PC-9 (cell line): ENCODE data around the gene TUBA3E. TPM values are rescaled to one million over a fixed set of nuclear protein-coding genes. Genes with fewer than 3 reads are reported as not detected.
"Not testable (repeated sequence)": the region's sequence is repeated elsewhere in the genome, so short reads cannot be mapped to it uniquely, and the experiment has no call there.

Source experiments
- BruUV-seq: library from RNA; stranded (reverse); fragments of 400-500 nt; replicated peaks from 2 replicates; lab custom pipeline; 2021; lab: Mats Ljungman, UMichigan
- CTCF ChIA-PET: fragments of 300-600 bp; sonication (Branson Sonifier 250); formaldehyde crosslinking; loops from one replicate; lab custom pipeline; 2022; ENCODE audit warnings: antibody characterized with exemption; lab: Charles Lee
- POLR2A ChIA-PET: fragments of 300-600 bp; sonication (Branson Sonifier 250); formaldehyde crosslinking; loops from one replicate; lab custom pipeline; 2022; ENCODE audit warnings: antibody characterized with exemption; ENCODE audit not compliant: unreplicated experiment; lab: Charles Lee
- DNase-seq, 2 experiments: peaks; one replicate each; pipeline versions ENCODE4 v3.0.0 to v3.0.0-alpha.2; 2015 to 2022; ENCODE audit warnings: mixed read lengths in 1 of 2
- H2AFZ ChIP-seq: fragments of 200-600 bp; sonication (generic); 2 replicates; pipeline ENCODE4 v1.8.1; 2017; ENCODE audit warnings: antibody characterized with exemption
- H3F3A ChIP-seq: fragments of 200-600 bp; sonication (generic); 2 replicates; pipeline ENCODE4 v1.8.1; 2017; ENCODE audit warnings: antibody characterized with exemption, mild to moderate bottlenecking, low read depth; ENCODE audit not compliant: insufficient read depth
- H3K27ac ChIP-seq: fragments of 200-600 bp; sonication (generic); 2 replicates; pipeline ENCODE4 v1.6.1; 2016; ENCODE audit warnings: mixed run types
- H3K27me3 ChIP-seq: fragments of 200-600 bp; sonication (generic); 2 replicates; pipeline ENCODE4 v1.6.1; 2016; ENCODE audit warnings: low read depth, mixed run types; ENCODE audit not compliant: insufficient read depth
- H3K36me3 ChIP-seq: fragments of 200-600 bp; sonication (generic); 2 replicates; pipeline ENCODE4 v1.6.1; 2016; ENCODE audit warnings: low read depth, mixed run types
- H3K4me1 ChIP-seq: fragments of 200-600 bp; sonication (generic); replicated peaks from 2 replicates; pipeline ENCODE4 v1.6.1; 2016; ENCODE audit warnings: mixed run types; ENCODE audit not compliant: insufficient read depth
- H3K4me2 ChIP-seq: fragments of 200-600 bp; sonication (generic); 2 replicates; pipeline ENCODE4 v1.6.1; 2017; ENCODE audit warnings: mixed run types
- H3K4me3 ChIP-seq: fragments of 200-600 bp; sonication (generic); 2 replicates; pipeline ENCODE4 v1.6.1; 2016; ENCODE audit warnings: mixed run types
- H3K79me2 ChIP-seq: fragments of 200-600 bp; sonication (generic); 2 replicates; pipeline ENCODE4 v1.6.1; 2017; ENCODE audit warnings: low read depth, mixed run types
- H3K9me2 ChIP-seq: fragments of 200-600 bp; sonication (generic); 2 replicates; pipeline ENCODE4 v1.8.1; 2017; ENCODE audit warnings: mild to moderate bottlenecking; ENCODE audit not compliant: insufficient read depth
- H3K9me3 ChIP-seq: fragments of 200-600 bp; sonication (generic); 2 replicates; pipeline ENCODE4 v1.8.1; 2016; ENCODE audit warnings: low read depth; ENCODE audit not compliant: insufficient read depth
- H4K20me1 ChIP-seq: fragments of 200-600 bp; sonication (generic); 2 replicates; pipeline ENCODE4 v1.8.1; 2017; ENCODE audit not compliant: insufficient read depth
- EZH2 ChIP-seq: fragments of 200-600 bp; sonication (generic); IDR thresholded peaks from 2 replicates; pipeline ENCODE4 v1.8.0; 2017; ENCODE audit warnings: antibody characterized with exemption, low read depth
- intact Hi-C: fragments of 100-400 bp; cut with micrococcal nuclease; formaldehyde crosslinking; loops from one replicate; pipeline ENCODE4 v1.10.0; 2022; ENCODE audit not compliant: unreplicated experiment
- total RNA-seq: library from RNA; stranded (reverse); gene quantifications from 2 replicates; pipeline ENCODE4 v1.2.3, GENCODE V29; 2021
- TF ChIP-seq, protein P1 (sequence below): fragments of 200-600 bp; sonication (generic); conservative IDR thresholded peaks from 2 replicates; pipeline ENCODE4 v1.6.1; 2017; ENCODE audit warnings: mixed run types, antibody characterized with exemption, mild to moderate bottlenecking, moderate library complexity

TUBA3E gene
- total RNA-seq, 1 experiment from 2014 or later = not detected

DNA sequence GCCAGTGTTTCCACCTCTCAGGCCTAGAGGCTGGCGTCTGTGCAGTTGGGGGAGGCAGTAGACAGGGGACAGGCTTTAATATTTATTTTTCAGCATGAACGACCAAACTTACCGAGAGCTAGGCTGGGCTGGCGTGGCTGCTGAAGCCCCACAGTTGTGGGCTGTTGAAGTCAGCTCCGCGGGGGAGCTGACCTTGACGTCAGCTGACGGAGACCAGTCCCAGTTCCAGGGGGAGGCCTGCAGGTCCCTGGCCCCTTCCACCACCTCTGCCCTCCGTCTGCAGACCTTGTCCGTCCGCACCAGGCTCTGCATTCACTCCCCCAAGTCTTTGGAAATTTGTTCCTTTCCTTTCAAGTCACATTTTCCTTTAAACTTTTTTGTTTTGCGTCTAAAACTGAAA, 33.4 kb upstream of the TUBA3E start:
- H3K9me2 ChIP-seq = no peaks in the 10 kb centered on the region
- H3K9me3 ChIP-seq = no peaks in the 10 kb centered on the region
- no peak overlapping the region for H3K4me3 ChIP-seq
- ChIA-PET CTCF (no interaction called here), POLR2A (no interaction called here)
- H3K36me3 ChIP-seq = no peaks in the 10 kb centered on the region
- no peak for TF ChIP-seq EZH2
- TF ChIP-seq, protein P1, sequence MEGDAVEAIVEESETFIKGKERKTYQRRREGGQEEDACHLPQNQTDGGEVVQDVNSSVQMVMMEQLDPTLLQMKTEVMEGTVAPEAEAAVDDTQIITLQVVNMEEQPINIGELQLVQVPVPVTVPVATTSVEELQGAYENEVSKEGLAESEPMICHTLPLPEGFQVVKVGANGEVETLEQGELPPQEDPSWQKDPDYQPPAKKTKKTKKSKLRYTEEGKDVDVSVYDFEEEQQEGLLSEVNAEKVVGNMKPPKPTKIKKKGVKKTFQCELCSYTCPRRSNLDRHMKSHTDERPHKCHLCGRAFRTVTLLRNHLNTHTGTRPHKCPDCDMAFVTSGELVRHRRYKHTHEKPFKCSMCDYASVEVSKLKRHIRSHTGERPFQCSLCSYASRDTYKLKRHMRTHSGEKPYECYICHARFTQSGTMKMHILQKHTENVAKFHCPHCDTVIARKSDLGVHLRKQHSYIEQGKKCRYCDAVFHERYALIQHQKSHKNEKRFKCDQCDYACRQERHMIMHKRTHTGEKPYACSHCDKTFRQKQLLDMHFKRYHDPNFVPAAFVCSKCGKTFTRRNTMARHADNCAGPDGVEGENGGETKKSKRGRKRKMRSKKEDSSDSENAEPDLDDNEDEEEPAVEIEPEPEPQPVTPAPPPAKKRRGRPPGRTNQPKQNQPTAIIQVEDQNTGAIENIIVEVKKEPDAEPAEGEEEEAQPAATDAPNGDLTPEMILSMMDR = no peak
- H3K27ac ChIP-seq = no peak overlapping the region
- H3K4me2 ChIP-seq = no peak overlapping the region
- BruUV-seq = no TSS peak
- peaks cover 24% of the 10 kb centered on the region for H3K27me3 ChIP-seq
- intact Hi-C loops = no loop called here
- no peaks in the 10 kb centered on the region for H3K4me1 ChIP-seq
- no peak overlapping the region for H2AFZ ChIP-seq
- no peak for DNase-seq
- H3F3A ChIP-seq = no peaks in the 10 kb centered on the region
- no peaks in the 10 kb centered on the region for H4K20me1 ChIP-seq
- H3K79me2 ChIP-seq = no peaks in the 10 kb centered on the region

DNA sequence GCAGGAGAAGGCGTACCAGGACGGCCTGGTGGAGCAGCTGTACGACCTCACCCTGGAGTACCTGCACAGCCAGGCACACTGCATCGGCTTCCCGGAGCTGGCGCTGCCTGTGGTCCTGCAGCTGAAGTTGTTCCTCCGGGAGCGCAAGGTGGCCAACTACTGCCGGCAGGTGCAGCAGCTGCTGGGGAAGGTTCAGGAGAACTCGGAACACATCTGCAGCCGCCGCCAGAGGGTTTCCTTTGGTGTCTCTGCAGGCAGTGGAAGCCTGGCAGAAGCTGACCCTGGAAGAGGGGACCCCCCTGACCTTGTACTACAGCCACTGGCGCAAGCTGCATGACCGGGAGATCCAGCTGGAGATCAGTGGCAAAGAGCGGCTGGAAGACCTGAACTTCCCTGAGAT, 32.7 kb upstream of the TUBA3E start:
- H4K20me1 ChIP-seq, H3K79me2 ChIP-seq, H3F3A ChIP-seq, H3K36me3 ChIP-seq, DNase-seq, BruUV-seq, H3K4me3 ChIP-seq, H3K9me3 ChIP-seq, CTCF ChIA-PET, H3K4me2 ChIP-seq, H3K27ac ChIP-seq, POLR2A ChIA-PET, intact Hi-C loops, H2AFZ ChIP-seq, H3K9me2 ChIP-seq, H3K4me1 ChIP-seq: not testable (repeated sequence)
- peaks cover 28% of the 10 kb centered on the region for H3K27me3 ChIP-seq

DNA sequence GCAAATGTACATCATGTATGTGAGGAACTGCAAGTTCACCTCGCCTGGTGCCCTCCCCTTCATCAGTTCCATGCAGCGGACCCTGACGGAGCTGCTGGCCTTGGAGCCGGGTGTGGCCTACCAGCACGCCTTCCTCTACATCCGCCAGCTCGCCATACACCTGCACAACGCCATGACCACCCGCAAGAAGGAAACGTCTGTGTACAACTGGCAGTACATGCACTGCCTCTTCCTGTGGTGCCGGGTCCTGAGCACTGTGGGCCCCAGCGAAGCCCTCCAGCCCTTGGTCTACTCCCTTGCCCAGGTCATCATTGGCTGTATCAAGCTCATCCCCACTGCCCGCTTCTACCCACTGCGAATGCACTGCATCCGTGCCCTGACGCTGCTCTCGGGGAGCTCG, 32.1 kb upstream of the TUBA3E start:
- DNase-seq, BruUV-seq, H3K79me2 ChIP-seq, intact Hi-C loops, H4K20me1 ChIP-seq, H3K27ac ChIP-seq, CTCF ChIA-PET, H3F3A ChIP-seq, H3K9me3 ChIP-seq, H3K9me2 ChIP-seq, POLR2A ChIA-PET, H3K36me3 ChIP-seq, H3K4me1 ChIP-seq, H3K4me3 ChIP-seq, H2AFZ ChIP-seq, H3K4me2 ChIP-seq: not testable (repeated sequence)
- H3K27me3 ChIP-seq = peaks cover 33% of the 10 kb centered on the region

DNA sequence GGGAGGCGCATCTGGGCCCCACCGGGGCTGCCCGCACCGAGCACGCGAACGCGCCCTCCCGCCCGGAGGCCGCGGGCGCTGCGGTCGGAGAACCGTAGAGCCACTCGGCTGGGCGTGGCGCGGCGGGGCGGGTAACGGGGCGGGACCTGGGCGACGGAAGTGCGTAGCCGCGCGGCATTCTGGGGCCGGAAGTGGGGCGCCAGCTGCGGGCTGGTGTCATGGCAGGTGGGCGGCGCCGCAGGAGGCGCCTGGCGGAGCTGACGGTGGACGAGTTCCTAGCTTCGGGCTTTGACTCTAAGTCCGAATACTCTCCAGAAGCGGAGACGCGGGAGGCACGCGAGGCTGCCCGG, 30.9 kb upstream of the TUBA3E start:
- DNase-seq, H3K36me3 ChIP-seq, H3K9me3 ChIP-seq, H3K4me3 ChIP-seq, H3K27ac ChIP-seq, H3F3A ChIP-seq, H2AFZ ChIP-seq, H3K79me2 ChIP-seq, H3K9me2 ChIP-seq, BruUV-seq, CTCF ChIA-PET, intact Hi-C loops, POLR2A ChIA-PET, H3K4me2 ChIP-seq, H4K20me1 ChIP-seq, H3K4me1 ChIP-seq: not testable (repeated sequence)
- H3K27me3 ChIP-seq = peaks cover 41% of the 10 kb centered on the region

DNA sequence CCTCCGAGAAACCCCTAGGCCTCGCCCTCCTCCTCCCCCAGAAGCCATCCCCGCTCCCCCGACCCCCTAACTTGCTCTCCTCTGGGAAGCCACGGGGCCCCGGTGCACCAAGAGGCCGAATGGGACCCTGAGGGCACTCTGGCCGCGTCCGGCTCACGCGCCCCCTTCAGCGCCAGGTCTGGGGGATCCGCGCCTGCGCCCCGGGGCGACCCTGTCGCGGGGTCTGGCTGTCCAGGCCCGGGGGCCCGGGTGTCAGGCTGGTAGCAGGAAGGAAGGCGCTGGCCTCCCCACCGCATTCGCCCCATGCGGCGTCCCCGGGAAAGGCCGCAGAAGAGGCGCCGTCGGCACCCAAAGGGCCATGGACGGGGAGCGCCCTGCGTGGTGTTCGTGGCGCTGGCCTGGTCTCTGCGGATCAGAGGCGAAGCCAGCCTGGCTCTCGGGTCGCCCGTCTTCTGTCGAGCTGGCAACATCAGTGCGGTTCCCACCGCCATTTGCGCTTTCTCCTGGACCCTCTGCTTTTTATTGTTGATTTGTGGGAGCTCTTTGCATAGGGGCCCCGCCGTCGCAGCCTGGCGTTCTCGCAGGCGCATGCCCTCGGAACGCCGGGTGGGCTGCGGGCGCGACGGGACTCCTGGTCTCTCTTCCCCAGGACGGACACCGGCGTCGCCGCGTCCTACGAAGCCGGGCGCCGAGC, 30.4 kb upstream of the TUBA3E start:
- POLR2A ChIA-PET, H3K79me2 ChIP-seq, intact Hi-C loops, H3K27ac ChIP-seq, CTCF ChIA-PET, H3F3A ChIP-seq, DNase-seq, H3K36me3 ChIP-seq, H3K4me3 ChIP-seq, H3K9me3 ChIP-seq, H4K20me1 ChIP-seq, H3K4me1 ChIP-seq, H2AFZ ChIP-seq, BruUV-seq, H3K9me2 ChIP-seq, H3K4me2 ChIP-seq: not testable (repeated sequence)
- H3K27me3 ChIP-seq = peaks cover 43% of the 10 kb centered on the region

DNA sequence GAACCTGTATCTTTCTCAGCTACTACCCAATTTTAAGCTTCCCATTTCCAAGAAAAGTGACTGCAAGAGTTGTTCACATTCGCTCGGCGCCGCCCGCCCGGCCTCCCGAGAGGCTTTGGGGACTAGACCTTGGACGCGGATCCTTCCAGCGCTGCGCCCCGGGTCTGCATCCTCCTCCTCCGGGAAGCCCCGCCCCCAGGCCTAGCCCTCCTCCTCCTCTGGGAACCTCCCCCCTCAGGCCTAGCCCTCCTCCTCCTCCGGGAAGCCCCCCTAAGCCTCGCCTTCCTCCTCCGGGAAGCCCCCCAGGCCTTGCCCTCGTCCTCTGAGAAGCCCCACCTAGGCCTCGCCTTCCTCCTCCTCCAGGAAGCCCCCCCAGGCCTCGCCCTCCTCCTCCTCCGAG, 29.8 kb upstream of the TUBA3E start:
- H3F3A ChIP-seq, H3K4me1 ChIP-seq, H3K36me3 ChIP-seq, H3K4me2 ChIP-seq, CTCF ChIA-PET, H3K4me3 ChIP-seq, H4K20me1 ChIP-seq, H2AFZ ChIP-seq, POLR2A ChIA-PET, H3K27ac ChIP-seq, BruUV-seq, H3K9me2 ChIP-seq, DNase-seq, intact Hi-C loops, H3K79me2 ChIP-seq, H3K9me3 ChIP-seq: not testable (repeated sequence)
- peaks cover 39% of the 10 kb centered on the region for H3K27me3 ChIP-seq

DNA sequence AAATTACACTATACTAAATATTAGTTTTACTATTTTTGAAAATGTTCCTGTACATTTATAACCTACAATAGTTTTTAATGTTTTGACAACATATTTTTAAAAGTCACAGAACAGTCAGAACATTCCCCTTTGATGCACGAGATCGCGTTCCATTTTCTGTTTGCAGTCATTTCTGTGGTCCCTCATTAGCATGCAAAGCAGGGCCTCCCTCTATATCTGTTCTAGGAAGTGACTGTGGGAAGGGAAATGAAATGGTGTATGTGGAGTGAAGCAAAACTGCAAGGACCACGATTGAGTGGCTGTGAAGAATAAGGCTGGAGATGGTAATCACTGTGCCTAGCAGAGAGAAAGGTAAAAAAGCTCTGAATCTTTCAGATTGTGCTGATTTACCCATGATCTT, 24.3 kb upstream of the TUBA3E start:
- POLR2A ChIA-PET, H4K20me1 ChIP-seq, intact Hi-C loops, H3K36me3 ChIP-seq, H3K4me3 ChIP-seq, H3K9me2 ChIP-seq, H3K79me2 ChIP-seq, H3K4me1 ChIP-seq, H3K9me3 ChIP-seq, H3K4me2 ChIP-seq, H3F3A ChIP-seq, BruUV-seq, H3K27ac ChIP-seq, CTCF ChIA-PET, DNase-seq, H2AFZ ChIP-seq: not testable (repeated sequence)
- peaks cover 24% of the 10 kb centered on the region for H3K27me3 ChIP-seq
